GM12878 (cell line): Measurements from ENCODE around the gene SMAD2. TPM values are rescaled to one million over a fixed set of nuclear protein-coding genes. Genes with fewer than 3 reads are reported as not detected.

Experiments used
- ATAC-seq: fragments of 200-7000 bp; cut with Tn5 transposase; 3 replicates; pipeline ENCODE4 v1.9.1; 2020; ENCODE audit warnings: mild to moderate bottlenecking, moderate library complexity
- BruUV-seq: library from RNA; stranded (reverse); fragments of 400-500 nt; replicated peaks from 2 replicates; lab custom pipeline; 2021; lab: Mats Ljungman, UMichigan
- CTCF ChIA-PET: fragments of 300-600 bp; sonication (Branson Sonifier 250); formaldehyde crosslinking; extraction: SDS; loops from one replicate; lab custom pipeline; 2021; ENCODE audit warnings: inconsistent platforms; lab: Yijun Ruan, JAX
- POLR2A ChIA-PET: fragments of 350-600 bp; formaldehyde crosslinking; extraction: SDS; loops from one replicate; lab custom pipeline; 2021; ENCODE audit warnings: inconsistent platforms; lab: Charles Lee
- RAD21 ChIA-PET: fragments of 300-600 bp; sonication (Branson Sonifier 250); formaldehyde crosslinking; loops from one replicate; lab custom pipeline; 2023; ENCODE audit warnings: antibody characterized with exemption; ENCODE audit not compliant: unreplicated experiment; lab: Charles Lee
- SMC1A ChIA-PET: fragments of 300-600 bp; sonication (Branson Sonifier 250); formaldehyde crosslinking; loops from one replicate; lab custom pipeline; 2023; ENCODE audit not compliant: unreplicated experiment, uncharacterized antibody; lab: Charles Lee
- DNase-seq: peaks from one replicate; pipeline ENCODE4 v3.0.0-alpha.2; 2011; ENCODE audit warnings: low read depth, low spot score
- FAIRE-seq: peaks from 3 replicates; lab custom pipeline; 2011; peaks lifted over from hg19 to GRCh38; lab: Jason Lieb, UNC
- H2AFZ ChIP-seq: 2 replicates; pipeline ENCODE4 v1.6.0; 2011; ENCODE audit warnings: low read depth, low read length, control low read depth; ENCODE audit not compliant: control insufficient read depth
- H3K27ac ChIP-seq: 2 replicates; pipeline ENCODE4 v1.5.1; 2011; ENCODE audit warnings: control low read depth; ENCODE audit not compliant: control insufficient read depth, insufficient read depth
- H3K27me3 ChIP-seq, 2 experiments: replicated peaks in 1 of 2; 2 replicates each; pipeline versions ENCODE4 v1.6.0 to v1.6.1; 2011; ENCODE audit warnings: low read length in 1 of 2; ENCODE audit not compliant: control insufficient read depth in 2 of 2, insufficient read depth in 2 of 2
- H3K36me3 ChIP-seq, 2 experiments: 2 replicates each; pipeline ENCODE4 v1.5.1; 2011; ENCODE audit warnings: low read length in 1 of 2; ENCODE audit not compliant: control insufficient read depth in 2 of 2, insufficient read depth in 2 of 2
- H3K4me1 ChIP-seq: 2 replicates; pipeline ENCODE4 v1.6.1; 2011; ENCODE audit warnings: mild to moderate bottlenecking, low read length, moderate library complexity, mixed read lengths; ENCODE audit not compliant: control insufficient read depth, insufficient read depth
- H3K4me2 ChIP-seq: 2 replicates; pipeline ENCODE4 v1.6.0; 2011; ENCODE audit warnings: control low read depth; ENCODE audit not compliant: control insufficient read depth, insufficient read depth
- H3K4me3 ChIP-seq: fragments of 200-600 bp; sonication (generic); 2 replicates; pipeline ENCODE4 v1.5.1; 2016
- H3K79me2 ChIP-seq: 2 replicates; pipeline ENCODE4 v1.6.0; 2011; ENCODE audit warnings: low read length; ENCODE audit not compliant: control insufficient read depth, insufficient read depth
- H3K9ac ChIP-seq: 2 replicates; pipeline ENCODE4 v1.8.0; 2011; ENCODE audit warnings: low read length, control low read depth, mixed read lengths; ENCODE audit not compliant: control insufficient read depth, insufficient read depth
- H3K9me3 ChIP-seq: replicated peaks from 3 replicates; pipeline ENCODE4 v1.5.1; 2011; ENCODE audit warnings: mild to moderate bottlenecking, low read length; ENCODE audit not compliant: control insufficient read depth, insufficient read depth
- H4K20me1 ChIP-seq: 2 replicates; pipeline ENCODE4 v1.6.0; 2011; ENCODE audit not compliant: control insufficient read depth, insufficient read depth
- CREM ChIP-seq: IDR thresholded peaks from 2 replicates; pipeline ENCODE4 v1.6.1; 2014; ENCODE audit warnings: antibody characterized with exemption, low read depth
- KDM1A ChIP-seq: fragments of 200-600 bp; sonication (generic); IDR thresholded peaks from 2 replicates; pipeline ENCODE4 v1.6.1; 2016; ENCODE audit warnings: borderline replicate concordance
- NFYB ChIP-seq: IDR thresholded peaks from 2 replicates; pipeline ENCODE4 v1.6.1; 2011; ENCODE audit warnings: low read depth, mild to moderate bottlenecking, low read length, improper control_type of control experiment, moderate library complexity; ENCODE audit not compliant: insufficient read depth
- RB1 ChIP-seq: fragments of 450-650 bp; formaldehyde crosslinking; IDR thresholded peaks from 2 replicates; pipeline ENCODE4 v1.6.1; 2017; ENCODE audit warnings: mild to moderate bottlenecking, borderline replicate concordance
- SKIL ChIP-seq: fragments of 450-650 bp; IDR thresholded peaks from 2 replicates; pipeline ENCODE4 v1.6.1; 2017; ENCODE audit warnings: mild to moderate bottlenecking, low read depth, inconsistent platforms; ENCODE audit not compliant: poor library complexity, severe bottlenecking
- TCF12 ChIP-seq: IDR thresholded peaks from 2 replicates; pipeline ENCODE4 v1.6.1; 2011; ENCODE audit warnings: low read depth, mild to moderate bottlenecking, low read length
- WRNIP1 ChIP-seq: IDR thresholded peaks from 2 replicates; pipeline ENCODE4 v1.6.1; 2011; ENCODE audit warnings: low read depth, low read length, improper control_type of control experiment, borderline replicate concordance
- ZNF24 ChIP-seq: fragments of 450-650 bp; IDR thresholded peaks from 2 replicates; pipeline ENCODE4 v1.6.1; 2017; ENCODE audit warnings: antibody characterized with exemption, mild to moderate bottlenecking
- ZZZ3 ChIP-seq: IDR thresholded peaks from 2 replicates; pipeline ENCODE4 v1.6.1; 2011; ENCODE audit warnings: low read depth; ENCODE audit not compliant: control insufficient read depth, insufficient read length
- WGBS: methylation state at CpG from one replicate; pipeline ENCODE4 v1.1.6; 2016; ENCODE audit warnings: low lambda C conversion rate; ENCODE audit not compliant: insufficient replicate concordance, insufficient coverage; ENCODE audit errors: missing lambda C conversion rate; 5-methylcytosine and 5-hydroxymethylcytosine counted together
- in situ Hi-C: fragments of 300-500 bp; cut with MboI; formaldehyde crosslinking; loops from 9 replicates; pipeline ENCODE4 v1.14.3; 2018; ENCODE audit warnings: mixed read lengths
- intact Hi-C: fragments of 100-400 bp; cut with micrococcal nuclease; formaldehyde crosslinking; loops from one replicate; pipeline ENCODE4 v1.14.2; 2022; ENCODE audit not compliant: unreplicated experiment
- polyA plus RNA-seq, 11 experiments: library from polyadenylated mRNA; depleted of rRNA in 4 of 11; unstranded in 6 of 11; stranded (reverse) in 5 of 11; fragments of >200 nt; fragmentation: Nextera tagmentation in 4 of 11; fragmentation: Illumina TruSeq in 1 of 11; extraction: Ambion mirVana in 4 of 11; extraction: Trizol in 1 of 11; gene quantifications; 1 replicate in 1 of 11; 2 replicates in 10 of 11; pipeline versions ENCODE4 v1.2.1 to v1.2.3, GENCODE V29; 2011 to 2016; ENCODE audit warnings: inconsistent platforms in 2 of 11, missing spikeins in 2 of 11, low read depth in 1 of 11
- total RNA-seq, 4 experiments: library from RNA; depleted of rRNA in 3 of 4; stranded (reverse); fragments of >200 nt in 3 of 4; fragmentation: Illumina TruSeq in 1 of 4; extraction: Trizol in 1 of 4; gene quantifications; 2 replicates each; pipeline versions ENCODE4 v1.2.1 to v1.2.3, GENCODE V29; 2013 to 2021

The SMAD2 gene
- total and polyA plus RNA-seq, 10 of the 15 experiments (the other 5 are each of a cell fraction or from before 2014, with no cell fraction given): 28.8 to 111 (median 65.8) TPM

GRCh38 chr18:47793609-47794008 is 136.8 kb downstream of the SMAD2 start:
- DNase-seq: no peak
- ChIA-PET CTCF (no interaction called here), RAD21 (no interaction called here), SMC1A (no interaction called here), POLR2A (no interaction called here)
- in situ Hi-C loops: no loop called here
- Histone ChIP-seq H3K9me3 (no peaks in the 10 kb centered on the region), H2AFZ (no peak overlapping the region), H3K36me3 (no peaks in the 10 kb centered on the region), H3K27ac (no peak overlapping the region), H3K4me3 (no peak overlapping the region), H3K79me2 (no peaks in the 10 kb centered on the region), H3K4me2 (no peak overlapping the region), H4K20me1 (no peaks in the 10 kb centered on the region), H3K27me3 (no peaks in the 10 kb centered on the region), H3K9ac (no peak overlapping the region), H3K4me1 (no peaks in the 10 kb centered on the region)
- TF ChIP-seq WRNIP1 (no peak), SKIL (no peak), ZNF24 (no peak), CREM (no peak), TCF12 (no peak), NFYB (no peak), RB1 (no peak), ZZZ3 (no peak), KDM1A (no peak)
- 8% methylated on average over 7 of the region's 7 CpGs for WGBS
- FAIRE-seq: no peak
- no peak for ATAC-seq
- intact Hi-C loops: no loop called here
- BruUV-seq: no TSS peak
